Measurements from ENCODE around the gene CLSTN2. TPM values are rescaled to one million over a fixed set of nuclear protein-coding genes. Genes with fewer than 3 reads are reported as not detected.
A peak's percentile ranks its signal among the peaks of the same experiment; 100 is the strongest.

The CLSTN2 gene
- total RNA-seq, 1 donor from 2014 or later, result 16.0 TPM

- H3K4me3 ChIP-seq, result no peak overlapping the region
Observed at GRCh38 chr3:140377644-140378043, 442.7 kb downstream of the CLSTN2 start.

GRCh38 chr3:140378571-140379340 lies 443.8 kb downstream of the CLSTN2 start:
- TF ChIP-seq POLR2AphosphoS5 (IDR thresholded peaks at IDR 0.05; ENCODE audit: insufficient read depth in 1 of 2, low read depth in 1 of 2) (no peak), CTCF (IDR thresholded peaks at IDR 0.05) (no peak), POLR2A (IDR thresholded peaks at IDR 0.05) (no peak)
- no peak for DNase-seq (ENCODE audit: extremely low spot score in 2 of 2)
- Histone ChIP-seq H3K27ac (no peak overlapping the region), H3K4me1 (no peaks in the 10 kb centered on the region), H3K27me3 (no peaks in the 10 kb centered on the region), H3K4me3 (no peak overlapping the region), H3K36me3 (no peaks in the 10 kb centered on the region), H3K9me3 (no peaks in the 10 kb centered on the region)
- intact Hi-C loops (cut with DNase I), result no loop called here

More at GRCh38 chr3:140377644-140378043, 442.7 kb downstream of the CLSTN2 start:
- Histone ChIP-seq H3K9me3 (no peaks in the 10 kb centered on the region), H3K27me3 (no peaks in the 10 kb centered on the region), H3K27ac (no peak overlapping the region), H3K36me3 (no peaks in the 10 kb centered on the region), H3K4me1 (no peaks in the 10 kb centered on the region)
- DNase-seq (ENCODE audit: extremely low spot score in 2 of 2), result no peak
- intact Hi-C loops (cut with DNase I), result no loop called here
- TF ChIP-seq POLR2AphosphoS5 (IDR thresholded peaks at IDR 0.05; ENCODE audit: insufficient read depth in 1 of 2, low read depth in 1 of 2), result no peak
- TF ChIP-seq CTCF (IDR thresholded peaks at IDR 0.05), result no peak

GRCh38 chr3:140384028-140384771 lies 449.2 kb downstream of the CLSTN2 start:
- DNase-seq (ENCODE audit: extremely low spot score in 2 of 2), result peak in 1 of 2 donors; percentile 62
- H3K4me1 ChIP-seq, result no peaks in the 10 kb centered on the region

GRCh38 chr3:140384876-140385275 lies 449.9 kb downstream of the CLSTN2 start:
- Histone ChIP-seq H3K4me1 (no peaks in the 10 kb centered on the region), H3K9me3 (no peaks in the 10 kb centered on the region), H3K27me3 (no peaks in the 10 kb centered on the region), H3K4me3 (no peak overlapping the region), H3K36me3 (no peaks in the 10 kb centered on the region), H3K27ac (no peak overlapping the region)
- peak in 1 of 2 donors; percentile 34 for DNase-seq (ENCODE audit: extremely low spot score in 2 of 2)
- TF ChIP-seq POLR2AphosphoS5 (IDR thresholded peaks at IDR 0.05; ENCODE audit: insufficient read depth in 1 of 2, low read depth in 1 of 2) (no peak), CTCF (IDR thresholded peaks at IDR 0.05) (no peak), POLR2A (IDR thresholded peaks at IDR 0.05) (no peak)
- intact Hi-C loops (cut with DNase I), result no loop called here

More at GRCh38 chr3:140384028-140384771, 449.2 kb downstream of the CLSTN2 start:
- TF ChIP-seq CTCF (IDR thresholded peaks at IDR 0.05) (no peak), POLR2AphosphoS5 (IDR thresholded peaks at IDR 0.05; ENCODE audit: insufficient read depth in 1 of 2, low read depth in 1 of 2) (no peak), POLR2A (IDR thresholded peaks at IDR 0.05) (no peak)
- intact Hi-C loops (cut with DNase I), result no loop called here
- Histone ChIP-seq H3K27ac (no peak overlapping the region), H3K4me3 (no peak overlapping the region), H3K9me3 (no peaks in the 10 kb centered on the region), H3K36me3 (no peaks in the 10 kb centered on the region), H3K27me3 (no peaks in the 10 kb centered on the region)

Data from vagina (tissue), 2 donors.